22Rv1 (cell line): ENCODE results near the gene BCR.

Experiments
- CTCF ChIP-seq: fragments of 450-650 bp; IDR thresholded peaks from 2 replicates; pipeline ENCODE4 v1.5.1; 2017; ENCODE audit warnings: mild to moderate bottlenecking
- ZFX ChIP-seq: fragments of 450-650 bp; IDR thresholded peaks from 2 replicates; pipeline ENCODE4 v1.6.1; 2017; ENCODE audit warnings: antibody characterized with exemption, borderline replicate concordance

GRCh38 chr22:23144432-23144831, 35.9 kb upstream of the BCR start:
- TF ChIP-seq CTCF (no peak), ZFX (no peak)
